Sigmoid colon (tissue), 7 donors: Measurements from ENCODE around the gene ACSS3. TPM values are rescaled to one million over a fixed set of nuclear protein-coding genes. Genes with fewer than 3 reads are reported as not detected.
A peak's percentile ranks its signal among the peaks of the same experiment; 100 is the strongest.

Source experiments
- DNase-seq: peaks from one replicate; pipeline ENCODE4 v3.0.0-alpha.2; 2019
- H3K27ac ChIP-seq, 4 donors: fragments of 200-600 bp; sonication (generic); one replicate each; pipeline ENCODE4 v1.5.1; 2016 to 2019; ENCODE audit warnings: mild to moderate bottlenecking in 1 of 4
- H3K27me3 ChIP-seq, 3 donors: fragments of 200-600 bp; sonication (generic); one replicate each; pipeline ENCODE4 v1.5.1; 2019; ENCODE audit warnings: mild to moderate bottlenecking in 1 of 3
- H3K36me3 ChIP-seq, 4 donors: fragments of 200-600 bp; sonication (generic); one replicate each; pipeline ENCODE4 v1.5.1; 2016 to 2019
- H3K4me1 ChIP-seq, 4 donors: fragments of 200-600 bp; sonication (generic); one replicate each; pipeline ENCODE4 v1.5.1; 2017 to 2019
- H3K4me3 ChIP-seq, 4 donors: fragments of 200-600 bp; sonication (generic); one replicate each; pipeline ENCODE4 v1.5.1; 2017 to 2019; ENCODE audit warnings: mild to moderate bottlenecking in 2 of 4, moderate library complexity in 1 of 4
- H3K9me3 ChIP-seq, 4 donors: fragments of 200-600 bp in 3 of 4; sonication (generic) in 3 of 4; one replicate each; pipeline versions ENCODE4 v1.5.1 to v1.6.1; 2013 to 2019
- EP300 ChIP-seq, 4 donors: sonication (generic); formaldehyde crosslinking; IDR thresholded peaks; one replicate each; pipeline ENCODE4 v1.6.1; 2017; ENCODE audit warnings: antibody characterized with exemption in 4 of 4
- POLR2A ChIP-seq, 2 donors: fragments of 450-650 bp; IDR thresholded peaks; one replicate each; pipeline ENCODE4 v1.6.1; 2016; ENCODE audit warnings: antibody characterized with exemption in 2 of 2, mild to moderate bottlenecking in 2 of 2, moderate library complexity in 2 of 2
- POLR2AphosphoS5 ChIP-seq, 4 donors: sonication (generic); formaldehyde crosslinking; IDR thresholded peaks; one replicate each; pipeline ENCODE4 v1.6.1; 2017; ENCODE audit warnings: antibody characterized with exemption in 4 of 4
- WGBS, 2 donors: extraction: QIAGEN DNeasy Blood & Tissue Kit; methylation state at CpG; one replicate each; pipeline ENCODE4 v1.1.7; 2013; 5-methylcytosine and 5-hydroxymethylcytosine counted together
- intact Hi-C: fragments of 100-400 bp; cut with DNase I; formaldehyde crosslinking; loops from one replicate; pipeline ENCODE4 v1.15.1; 2023
- polyA plus RNA-seq, 3 donors: library from polyadenylated mRNA; stranded (reverse); fragments of 200-250 nt; gene quantifications; one replicate each; pipeline ENCODE4 v1.2.3, GENCODE V29; 2013
- total RNA-seq, 4 donors: library from RNA; depleted of rRNA; stranded (reverse); fragments of >200 nt; gene quantifications; one replicate each; pipeline ENCODE4 v1.1.0, GENCODE V29; 2016
- TF ChIP-seq, protein P1 (sequence below), 4 experiments: fragments of 450-650 bp in 3 of 4; fragments of 200-600 bp in 1 of 4; IDR thresholded peaks; one replicate each; pipeline ENCODE4 v1.5.1; 2016 to 2019; ENCODE audit warnings: antibody characterized with exemption in 4 of 4, mild to moderate bottlenecking in 3 of 4, moderate library complexity in 2 of 4
- donor health status: healthy with polysubstance abuse.
- donor health status: Bipolar disorder and iron deficiency.
- donor health status: healthy.

ACSS3 gene
- total and polyA plus RNA-seq, 7 donors = 0.46 to 26.7 (median 9.9) TPM

DNA sequence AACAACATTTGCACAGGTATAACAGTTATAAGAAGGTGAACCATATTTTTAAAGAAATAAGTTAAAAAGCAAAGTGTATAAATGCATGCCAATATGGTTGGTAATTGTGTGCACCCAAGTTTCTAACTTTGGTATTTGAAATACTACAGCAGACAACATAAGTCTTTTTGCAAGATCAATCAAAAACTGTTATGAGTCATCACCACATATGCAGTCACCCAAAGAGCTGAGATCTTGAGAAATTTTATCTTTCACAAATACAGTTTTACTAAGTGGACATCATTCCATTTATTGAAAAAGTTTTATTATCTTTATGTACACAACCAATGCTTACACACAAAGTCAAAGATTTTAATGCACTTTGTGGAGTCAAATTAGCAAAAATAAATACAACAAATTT is 7.0 kb upstream of the ACSS3 start:
- DNase-seq = no peak
- no peaks in the 10 kb centered on the region for H3K4me1 ChIP-seq

DNA sequence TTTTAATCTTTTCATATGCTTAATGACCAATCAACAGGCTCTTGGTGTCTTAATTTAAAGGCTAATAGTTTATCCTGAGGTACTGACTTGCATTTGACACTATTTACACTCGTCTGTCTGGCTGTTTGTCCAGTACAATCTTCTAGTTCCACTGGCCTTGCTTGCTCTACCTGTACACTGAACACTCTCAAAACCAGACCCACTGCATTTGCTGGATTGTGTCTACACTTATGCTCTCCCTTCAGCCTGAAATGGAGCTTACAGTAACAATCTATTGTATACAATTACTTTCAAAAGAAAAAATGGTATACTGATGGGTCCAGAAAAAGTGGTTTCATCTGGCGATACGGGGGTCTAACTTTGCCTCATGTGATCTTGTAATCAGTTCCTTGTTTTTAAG is 2.3 kb upstream of the ACSS3 start:
- H3K27me3 ChIP-seq = peaks cover 0 to 18% (median 5%) of the 10 kb centered on the region in 3 donors
- DNase-seq = no peak
- no peaks in the 10 kb centered on the region for H3K36me3 ChIP-seq
- peaks cover 0 to 16% (median 8%) of the 10 kb centered on the region in 4 donors for H3K4me1 ChIP-seq
- intact Hi-C loops = no loop called here
- H3K27ac ChIP-seq = no peak overlapping the region
- H3K4me3 ChIP-seq = no peak overlapping the region
- H3K9me3 ChIP-seq = no peaks in the 10 kb centered on the region
- TF ChIP-seq, protein P1, sequence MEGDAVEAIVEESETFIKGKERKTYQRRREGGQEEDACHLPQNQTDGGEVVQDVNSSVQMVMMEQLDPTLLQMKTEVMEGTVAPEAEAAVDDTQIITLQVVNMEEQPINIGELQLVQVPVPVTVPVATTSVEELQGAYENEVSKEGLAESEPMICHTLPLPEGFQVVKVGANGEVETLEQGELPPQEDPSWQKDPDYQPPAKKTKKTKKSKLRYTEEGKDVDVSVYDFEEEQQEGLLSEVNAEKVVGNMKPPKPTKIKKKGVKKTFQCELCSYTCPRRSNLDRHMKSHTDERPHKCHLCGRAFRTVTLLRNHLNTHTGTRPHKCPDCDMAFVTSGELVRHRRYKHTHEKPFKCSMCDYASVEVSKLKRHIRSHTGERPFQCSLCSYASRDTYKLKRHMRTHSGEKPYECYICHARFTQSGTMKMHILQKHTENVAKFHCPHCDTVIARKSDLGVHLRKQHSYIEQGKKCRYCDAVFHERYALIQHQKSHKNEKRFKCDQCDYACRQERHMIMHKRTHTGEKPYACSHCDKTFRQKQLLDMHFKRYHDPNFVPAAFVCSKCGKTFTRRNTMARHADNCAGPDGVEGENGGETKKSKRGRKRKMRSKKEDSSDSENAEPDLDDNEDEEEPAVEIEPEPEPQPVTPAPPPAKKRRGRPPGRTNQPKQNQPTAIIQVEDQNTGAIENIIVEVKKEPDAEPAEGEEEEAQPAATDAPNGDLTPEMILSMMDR (IDR thresholded peaks at IDR 0.05) = no peak
- TF ChIP-seq POLR2A (IDR thresholded peaks at IDR 0.05) (no peak), POLR2AphosphoS5 (IDR thresholded peaks at IDR 0.05) (no peak), EP300 (IDR thresholded peaks at IDR 0.05) (no peak)
- WGBS, 2 donors = 69 to 74% methylated on average over 3 of the region's 3 CpGs

More for the DNA sequence above, 7.0 kb upstream of the ACSS3 start:
- intact Hi-C loops = no loop called here
- no peaks in the 10 kb centered on the region for H3K36me3 ChIP-seq
- H3K27me3 ChIP-seq = no peaks in the 10 kb centered on the region
- no peaks in the 10 kb centered on the region for H3K9me3 ChIP-seq
- TF ChIP-seq POLR2A (IDR thresholded peaks at IDR 0.05) = no peak
- no peak for TF ChIP-seq POLR2AphosphoS5 (IDR thresholded peaks at IDR 0.05)
- TF ChIP-seq, protein P1 (IDR thresholded peaks at IDR 0.05) = no peak
- TF ChIP-seq EP300 (IDR thresholded peaks at IDR 0.05) = no peak
- no peak overlapping the region for H3K4me3 ChIP-seq
- H3K27ac ChIP-seq = no peak overlapping the region

DNA sequence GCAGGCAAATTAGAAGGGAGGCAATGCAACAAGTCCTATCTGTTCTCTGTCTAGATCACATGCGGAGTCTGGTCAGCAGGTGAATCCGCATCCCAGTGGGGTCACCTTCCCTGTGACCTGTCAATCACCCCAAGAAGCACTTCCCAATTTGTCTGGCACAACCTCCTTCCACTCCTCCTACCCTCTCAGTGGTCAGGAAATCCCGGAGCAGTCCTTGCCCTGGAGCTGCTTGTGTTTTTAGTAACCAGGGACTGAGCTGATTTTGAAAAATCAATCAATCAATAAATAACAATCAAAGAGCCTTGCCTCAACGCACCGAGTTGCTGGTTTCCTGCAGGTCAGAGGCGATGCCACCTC is 572 bp upstream of the ACSS3 start:
- DNase-seq = no peak
- WGBS, 2 donors = 16 to 25% methylated on average over 6 of the region's 6 CpGs

DNA sequence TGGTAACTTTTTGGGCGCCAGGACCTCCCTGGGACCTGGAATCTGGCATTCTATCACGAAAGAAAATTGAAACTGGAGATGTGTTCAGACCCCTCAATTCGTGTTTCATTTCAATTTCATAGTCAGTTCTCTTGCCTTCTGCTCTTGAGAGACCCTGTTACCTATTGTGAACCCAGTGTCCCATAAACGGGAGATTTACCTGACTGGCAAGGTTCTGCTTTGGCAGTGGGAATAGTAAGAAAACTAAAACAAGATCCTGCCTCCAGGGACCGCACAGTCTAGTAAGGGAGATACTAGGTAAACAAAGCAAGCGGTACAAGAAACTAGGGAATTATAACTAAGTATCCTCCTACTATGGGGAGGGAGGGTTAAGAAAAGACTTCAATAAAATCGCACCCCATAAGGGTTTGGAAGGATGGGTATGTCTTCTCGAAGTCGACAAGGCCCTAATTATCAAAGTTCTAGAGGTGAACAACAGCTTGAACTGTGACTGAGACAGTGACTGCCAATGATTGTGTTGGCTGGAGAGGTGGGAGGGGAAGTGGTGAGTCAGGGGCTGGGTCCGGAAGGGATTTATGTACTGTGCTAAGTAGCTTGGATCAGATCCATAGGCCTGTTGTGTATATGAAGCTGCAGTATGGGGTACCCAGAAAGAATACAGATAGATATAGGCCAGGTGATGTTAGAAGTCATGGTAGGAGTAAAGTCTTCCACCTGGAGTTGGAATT is 754 bp downstream of the ACSS3 start:
- H3K9me3 ChIP-seq = no peaks in the 10 kb centered on the region
- peak overlapping the region; percentile 66 to 72 (median 68) for H3K27ac ChIP-seq
- peaks cover 0 to 18% (median 5%) of the 10 kb centered on the region in 3 donors for H3K27me3 ChIP-seq
- DNase-seq = no peak
- no peak for TF ChIP-seq EP300 (IDR thresholded peaks at IDR 0.05)
- no peak for TF ChIP-seq POLR2A (IDR thresholded peaks at IDR 0.05)
- no peak for TF ChIP-seq POLR2AphosphoS5 (IDR thresholded peaks at IDR 0.05)
- TF ChIP-seq, protein P1 (IDR thresholded peaks at IDR 0.05) = no peak
- intact Hi-C loops = no loop called here
- peaks cover 0 to 16% (median 8%) of the 10 kb centered on the region in 4 donors for H3K4me1 ChIP-seq
- WGBS, 2 donors = 45 to 61% methylated on average over 10 of the region's 10 CpGs
- H3K4me3 ChIP-seq = peak overlapping the region; percentile 49 to 58 (median 55)
- H3K36me3 ChIP-seq = no peaks in the 10 kb centered on the region

More for the DNA sequence above, 572 bp upstream of the ACSS3 start:
- TF ChIP-seq EP300 (IDR thresholded peaks at IDR 0.05) (no peak), POLR2A (IDR thresholded peaks at IDR 0.05) (no peak), POLR2AphosphoS5 (IDR thresholded peaks at IDR 0.05) (no peak)
- TF ChIP-seq, protein P1 (IDR thresholded peaks at IDR 0.05) = no peak
- H3K27ac ChIP-seq = peak overlapping the region; percentile 66 to 72 (median 68)
- peak overlapping the region; percentile 49 to 58 (median 55) for H3K4me3 ChIP-seq
- peaks cover 0 to 16% (median 8%) of the 10 kb centered on the region in 4 donors for H3K4me1 ChIP-seq
- H3K9me3 ChIP-seq = no peaks in the 10 kb centered on the region
- intact Hi-C loops = no loop called here
- no peaks in the 10 kb centered on the region for H3K36me3 ChIP-seq
- peaks cover 0 to 18% (median 5%) of the 10 kb centered on the region in 3 donors for H3K27me3 ChIP-seq
